GM12892 (cell line): ENCODE results near the gene DRGX.

Experiments used
- POLR2A ChIP-seq: IDR thresholded peaks from 2 replicates; pipeline ENCODE4 v1.6.1; 2011; ENCODE audit warnings: low read depth, low read length, control low read depth
- POLR2AphosphoS5 ChIP-seq: IDR thresholded peaks from 2 replicates; pipeline ENCODE4 v1.6.1; 2011; ENCODE audit warnings: low read depth, low read length, control low read depth

GRCh38 chr10:49361178-49361554 is 34.7 kb downstream of the DRGX start:
- no peak for TF ChIP-seq POLR2AphosphoS5
- TF ChIP-seq POLR2A: no peak
